ENCODE data around the gene CACNA1B. TPM values are rescaled to one million over a fixed set of nuclear protein-coding genes. Genes with fewer than 3 reads are reported as not detected.

The CACNA1B gene
- total RNA-seq, 1 experiment from 2014 or later = not detected

GRCh38 chr9:138067613-138068367, 190.2 kb downstream of the CACNA1B start:
- no peak for DNase-seq (ENCODE audit: extremely low read depth, low read depth)

DNA sequence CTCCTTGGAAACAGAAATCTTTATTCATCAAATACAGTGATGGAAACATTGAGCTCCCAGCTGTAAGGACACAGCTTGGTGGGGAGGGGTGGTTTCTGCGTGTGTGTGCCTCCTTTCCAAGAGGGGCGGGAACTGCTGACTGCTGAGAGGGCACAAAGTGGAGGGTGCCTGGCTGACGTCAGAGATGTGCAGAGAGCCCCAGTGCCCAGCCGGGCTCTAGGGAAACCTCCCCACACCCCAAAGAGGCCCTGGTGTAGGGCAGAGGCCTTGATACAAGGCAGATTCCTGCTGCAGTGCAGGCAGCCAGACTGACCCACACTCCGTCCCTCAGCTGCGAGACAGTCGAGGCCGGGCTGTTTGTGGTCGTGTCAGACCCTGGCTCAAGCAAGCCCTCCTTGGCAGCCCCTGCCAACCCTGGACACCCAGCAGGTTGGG, 191.0 kb downstream of the CACNA1B start:
- no peak for DNase-seq (ENCODE audit: extremely low read depth, low read depth)

DNA sequence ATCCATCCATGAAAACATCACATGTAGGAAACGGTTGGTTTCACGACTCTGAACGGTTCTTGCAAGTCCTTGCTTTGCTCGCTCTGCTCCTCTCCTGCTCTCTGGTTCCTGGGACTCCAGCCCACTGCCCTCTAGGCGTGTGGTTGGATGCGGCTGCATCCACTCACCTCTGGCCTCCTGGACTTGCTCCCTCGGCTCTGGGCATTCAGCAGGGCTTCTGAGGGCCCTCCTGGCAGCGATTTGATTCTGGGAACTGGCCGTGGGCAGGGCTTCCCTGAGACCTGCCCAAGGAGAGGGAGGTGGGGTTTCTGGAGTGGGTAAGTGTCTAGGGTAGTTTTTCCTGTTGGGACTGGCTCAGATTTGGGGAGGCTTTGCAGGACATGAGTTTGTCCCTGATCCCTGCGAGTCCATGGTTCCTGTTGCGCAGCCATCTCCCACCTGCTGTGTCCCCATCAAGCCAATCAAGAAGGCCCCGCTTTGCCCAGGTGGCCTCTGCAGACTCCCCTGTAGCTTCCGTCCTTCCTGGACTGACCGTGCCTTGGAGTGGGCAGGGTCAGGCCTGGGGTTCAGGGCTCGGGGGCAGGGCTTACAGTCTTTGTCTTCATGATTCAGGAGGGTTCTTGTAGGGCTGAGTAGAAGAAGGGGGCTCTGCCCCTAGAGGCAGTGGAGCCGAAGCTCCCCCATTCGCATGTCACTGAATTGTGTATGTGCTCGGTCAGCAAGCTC, 192.3 kb downstream of the CACNA1B start:
- DNase-seq (ENCODE audit: extremely low read depth, low read depth) = no peak

DNA sequence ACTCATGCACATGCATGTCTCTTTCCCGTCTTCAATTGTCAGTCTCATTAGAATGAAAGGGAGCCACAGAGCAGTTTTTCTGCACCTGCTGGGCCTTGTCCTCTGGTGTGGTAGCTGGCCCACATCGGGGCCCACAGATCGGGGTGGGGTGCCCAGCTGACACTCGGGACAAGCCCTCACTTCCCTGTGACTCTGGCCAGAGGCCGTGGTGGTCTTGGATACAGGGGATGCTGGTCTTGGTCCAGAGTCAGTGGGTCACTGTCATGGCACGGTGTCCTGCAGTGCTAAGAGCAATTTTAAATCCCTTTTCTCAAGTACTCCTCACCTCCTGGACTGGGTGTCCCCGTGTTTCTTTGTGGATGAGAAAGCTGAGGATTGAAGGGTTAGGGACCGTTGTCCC, 193.2 kb downstream of the CACNA1B start:
- no peak for DNase-seq (ENCODE audit: extremely low read depth, low read depth)

DNA sequence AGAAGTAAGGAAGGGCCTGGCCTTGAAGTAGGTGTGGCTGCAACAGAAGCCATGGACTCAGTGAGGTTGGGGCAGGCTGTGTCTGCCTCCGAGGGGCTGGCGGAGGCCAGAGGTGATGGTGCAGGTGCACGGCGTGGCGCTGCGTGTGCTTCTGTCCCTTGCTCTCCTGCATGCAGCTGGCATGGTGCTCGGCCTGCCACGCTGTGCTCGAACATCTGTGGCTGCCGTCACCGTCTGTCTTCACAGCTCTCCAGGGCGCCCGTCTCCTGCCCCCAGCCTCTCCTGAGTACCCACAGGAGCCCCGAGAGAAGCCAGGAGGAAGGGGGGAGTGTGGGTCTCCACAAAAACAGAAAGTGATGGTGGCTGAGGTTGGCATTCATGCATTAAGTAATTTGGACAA, 193.7 kb downstream of the CACNA1B start:
- DNase-seq (ENCODE audit: extremely low read depth, low read depth) = no peak

DNA sequence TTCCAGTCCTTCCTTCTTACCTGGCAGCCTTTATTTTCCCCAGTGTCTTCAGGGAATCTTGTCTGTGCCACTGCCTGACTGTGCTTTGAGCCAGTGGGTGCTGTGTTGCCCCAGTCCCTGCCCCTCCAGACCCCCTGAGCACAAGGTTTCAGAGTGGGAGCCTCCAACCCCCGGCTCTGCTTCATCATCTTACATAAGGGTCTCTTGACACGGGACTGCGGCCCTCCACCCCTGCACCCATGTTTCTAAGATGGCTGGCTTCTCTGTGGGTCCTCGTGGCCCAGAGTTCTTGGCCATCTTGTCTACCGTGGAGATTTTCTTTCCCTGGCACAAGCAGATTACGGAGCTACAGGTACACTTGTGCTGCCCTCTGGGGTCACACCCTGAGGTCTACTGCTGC, 194.1 kb downstream of the CACNA1B start:
- no peak for DNase-seq (ENCODE audit: extremely low read depth, low read depth)

DNA sequence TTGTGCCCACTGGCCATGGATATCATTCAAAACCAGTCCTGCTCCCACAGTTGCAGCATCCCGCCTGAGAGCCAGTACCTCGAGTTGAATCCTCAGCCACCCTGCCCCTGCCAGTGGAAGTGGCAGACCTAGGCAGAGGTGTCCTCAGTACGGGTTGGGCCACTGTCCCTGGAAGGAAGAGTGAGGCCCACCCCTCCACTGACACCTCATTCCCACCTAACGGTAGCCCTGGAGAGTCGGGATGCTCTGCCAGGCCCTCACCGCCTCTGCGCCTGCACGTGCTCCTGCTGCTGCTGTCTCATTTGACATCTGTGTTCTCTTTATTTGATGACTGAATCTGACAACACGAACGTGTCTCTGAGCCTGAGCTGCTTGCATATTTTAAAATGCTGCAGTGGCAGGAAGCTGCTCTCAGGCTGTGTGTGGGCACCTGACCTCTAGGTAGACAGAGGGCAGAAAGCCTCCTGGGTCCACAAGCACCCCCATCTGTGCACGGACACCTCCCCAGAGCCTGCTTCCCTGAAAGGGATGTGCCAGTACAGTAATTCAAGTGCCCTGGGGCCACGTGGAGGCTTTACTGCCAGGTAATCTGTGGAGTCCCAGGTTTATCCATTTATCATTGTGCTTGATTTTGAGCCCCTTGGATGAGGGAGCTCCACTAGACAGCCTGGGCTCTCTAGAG, 194.7 kb downstream of the CACNA1B start:
- no peak for DNase-seq (ENCODE audit: extremely low read depth, low read depth)

GRCh38 chr9:138072897-138073296, 195.3 kb downstream of the CACNA1B start:
- DNase-seq (ENCODE audit: extremely low read depth, low read depth) = no peak

DNA sequence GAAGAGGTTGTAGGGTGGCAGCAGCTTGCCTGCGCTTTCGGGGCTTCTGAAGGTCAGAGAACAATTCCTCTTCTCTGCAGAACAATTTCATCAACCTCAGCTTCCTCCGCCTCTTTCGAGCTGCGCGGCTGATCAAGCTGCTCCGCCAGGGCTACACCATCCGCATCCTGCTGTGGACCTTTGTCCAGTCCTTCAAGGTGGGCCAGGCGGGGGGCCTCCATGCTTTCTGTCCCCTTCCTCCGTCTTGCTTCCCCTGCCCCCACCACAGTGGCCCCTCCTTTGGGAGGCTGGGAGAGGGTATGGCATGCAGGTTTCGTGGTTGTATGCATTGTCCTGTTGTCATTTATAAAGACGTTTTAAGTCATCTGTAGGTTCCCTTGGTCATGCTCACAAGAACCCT, 195.8 kb downstream of the CACNA1B start:
- no peak for DNase-seq (ENCODE audit: extremely low read depth, low read depth)

GRCh38 chr9:138073808-138074207, 196.2 kb downstream of the CACNA1B start:
- DNase-seq (ENCODE audit: extremely low read depth, low read depth) = no peak

DNA sequence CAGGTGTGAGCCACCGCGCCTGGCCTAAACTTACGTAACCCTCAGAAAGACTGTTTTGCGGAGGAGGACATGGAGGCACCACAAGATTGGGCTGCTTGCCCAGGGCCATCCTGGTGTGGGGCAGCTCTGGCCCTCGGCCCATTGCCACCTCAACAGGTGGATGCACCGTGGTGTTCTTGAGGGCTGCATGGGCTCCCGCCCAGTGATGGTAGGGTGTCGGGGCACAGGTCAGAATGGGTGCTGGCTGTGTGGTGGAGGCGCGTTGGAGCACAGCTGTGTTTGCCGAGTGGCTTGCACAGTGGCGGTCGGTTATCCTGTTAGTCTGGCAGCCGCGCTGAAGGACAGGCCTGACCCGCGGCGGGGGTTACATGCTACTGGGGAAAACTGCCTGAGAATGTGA, 196.9 kb downstream of the CACNA1B start:
- no peak for DNase-seq (ENCODE audit: extremely low read depth, low read depth)

DNA sequence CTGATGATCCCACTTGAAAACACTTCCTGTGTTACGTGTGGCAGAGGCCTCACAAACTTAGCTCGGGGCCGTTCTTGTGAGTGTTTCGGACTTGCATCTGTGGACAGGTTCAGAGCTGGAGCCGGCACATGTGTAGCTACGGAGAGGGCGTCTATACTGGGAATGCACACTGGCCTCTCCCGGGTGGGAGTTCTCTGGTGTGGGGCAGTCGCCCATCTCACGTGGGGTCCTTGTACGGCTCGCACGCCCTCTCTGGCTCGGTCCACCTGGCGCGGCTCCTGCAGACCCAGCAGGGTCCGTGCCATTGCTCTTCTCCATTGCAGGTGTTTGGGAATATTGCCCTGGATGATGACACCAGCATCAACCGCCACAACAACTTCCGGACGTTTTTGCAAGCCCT, 197.9 kb downstream of the CACNA1B start:
- no peak for DNase-seq (ENCODE audit: extremely low read depth, low read depth)

DNA sequence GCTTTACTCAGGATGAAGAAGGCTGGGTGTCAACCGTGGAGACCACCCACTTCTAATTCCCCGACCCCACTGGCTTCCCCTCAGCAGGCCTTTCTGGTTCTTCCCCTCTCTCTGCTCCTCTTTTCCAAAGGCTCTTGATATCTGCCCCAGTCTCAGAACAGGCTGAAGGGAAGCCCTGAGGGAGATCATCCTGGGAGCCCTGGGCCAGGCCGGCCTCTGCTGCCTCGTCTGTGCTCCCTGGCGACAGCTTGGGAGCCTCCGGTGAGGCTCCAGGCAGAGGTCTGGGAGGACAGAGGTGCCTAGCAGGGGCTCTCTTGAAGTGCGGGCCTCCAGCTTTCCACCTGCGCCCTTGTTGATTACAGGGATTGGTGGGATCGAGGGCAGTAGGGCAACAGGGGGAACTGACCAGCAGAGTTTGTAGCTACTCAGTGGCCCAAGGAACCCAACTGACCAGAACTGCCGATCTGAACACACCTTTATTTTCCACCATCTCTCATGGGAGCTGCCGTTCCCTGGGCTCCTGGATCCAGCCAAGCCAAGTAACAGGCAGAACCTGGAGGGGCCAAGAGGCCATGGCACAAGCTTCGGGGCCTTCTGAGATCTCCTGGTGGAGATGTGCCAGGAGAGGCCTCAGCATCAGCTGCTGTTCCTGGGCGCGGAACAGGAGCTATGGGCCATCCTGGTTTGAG, 198.5 kb downstream of the CACNA1B start:
- DNase-seq (ENCODE audit: extremely low read depth, low read depth) = no peak

GRCh38 chr9:138076650-138077009, 199.0 kb downstream of the CACNA1B start:
- no peak for DNase-seq (ENCODE audit: extremely low read depth, low read depth)

GRCh38 chr9:138077126-138077525, 199.5 kb downstream of the CACNA1B start:
- no peak for DNase-seq (ENCODE audit: extremely low read depth, low read depth)

DNA sequence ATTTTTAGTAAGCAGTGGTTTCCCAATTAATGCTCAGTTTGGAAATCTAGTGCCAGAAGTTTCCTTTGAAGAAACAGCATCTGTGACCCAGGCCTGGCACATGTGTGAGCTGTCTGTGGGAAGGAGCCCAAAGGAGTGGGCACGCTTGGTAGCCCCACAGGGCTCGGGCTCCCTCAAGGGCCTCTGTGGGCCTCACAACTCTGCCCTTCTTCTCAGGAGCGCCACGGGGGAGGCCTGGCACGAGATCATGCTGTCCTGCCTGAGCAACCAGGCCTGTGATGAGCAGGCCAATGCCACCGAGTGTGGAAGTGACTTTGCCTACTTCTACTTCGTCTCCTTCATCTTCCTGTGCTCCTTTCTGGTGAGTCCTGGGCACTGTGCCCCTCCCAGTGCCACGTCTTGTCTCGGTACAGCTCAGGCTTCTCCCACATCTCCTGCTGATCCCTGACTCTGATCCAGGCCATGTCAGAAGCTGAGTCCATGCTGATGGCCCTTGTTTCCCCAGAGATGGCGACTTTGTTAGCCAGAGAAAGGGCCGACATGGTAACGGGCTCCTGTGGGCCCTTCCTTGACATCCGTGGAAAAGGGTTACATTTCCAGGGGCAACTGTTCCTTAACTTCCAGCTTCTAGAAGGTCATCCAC, 200.4 kb downstream of the CACNA1B start:
- DNase-seq (ENCODE audit: extremely low read depth, low read depth) = no peak

GRCh38 chr9:138078846-138079245, 201.3 kb downstream of the CACNA1B start:
- DNase-seq (ENCODE audit: extremely low read depth, low read depth) = no peak

GRCh38 chr9:138080979-138081378, 203.4 kb downstream of the CACNA1B start:
- no peak for DNase-seq (ENCODE audit: extremely low read depth, low read depth)

DNA sequence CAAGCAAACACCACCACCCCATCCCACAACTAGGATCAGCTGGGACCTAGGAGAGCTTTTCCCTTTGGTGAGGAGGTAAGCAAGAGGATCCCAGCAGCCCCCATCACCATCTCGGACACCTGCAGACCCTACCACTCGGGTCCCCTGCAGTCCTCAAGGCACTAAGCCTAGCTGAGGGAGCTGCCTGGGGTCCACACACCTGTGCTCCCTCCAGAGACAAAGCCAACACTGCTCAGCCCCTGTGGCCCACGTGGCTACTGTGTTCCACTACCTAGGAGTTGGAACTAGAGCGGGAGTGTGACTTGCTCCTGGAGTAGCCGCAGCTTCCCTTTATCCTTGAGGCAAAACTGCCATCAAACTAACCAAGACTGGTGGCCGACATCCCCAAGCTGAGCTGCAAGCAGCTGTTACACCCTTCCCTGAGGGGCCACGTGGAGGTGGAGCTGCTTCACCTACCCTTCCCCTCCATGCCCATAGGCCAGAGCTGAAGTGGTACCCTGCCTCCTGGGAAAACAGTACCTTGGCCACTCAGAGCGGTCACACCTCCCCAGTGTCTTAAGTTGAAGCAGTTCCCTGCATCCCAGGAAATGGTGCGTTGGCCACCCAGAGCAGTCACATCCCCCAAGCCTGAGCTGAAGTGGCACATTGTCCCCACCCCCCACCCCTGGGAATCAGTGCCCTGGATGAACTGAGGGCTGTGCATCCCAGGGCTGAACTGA, 205.5 kb downstream of the CACNA1B start:
- no peak for DNase-seq (ENCODE audit: extremely low read depth, low read depth)

- no peak for DNase-seq (ENCODE audit: extremely low read depth, low read depth)
These were observed 206.3 kb downstream of the CACNA1B start for GRCh38 chr9:138083873-138084272.
